OCI-LY3 (cell line): Measurements from ENCODE around the gene IQCM.

Experiments used
- H2AFZ ChIP-seq: fragments of 200-600, 300-600 bp; shearing (Covaris generic); 2 replicates; pipeline ENCODE4 v1.6.0; 2014; ENCODE audit warnings: antibody characterized with exemption, low read depth, low read length
- H3K27ac ChIP-seq: fragments of 200-600, 300-600 bp; sonication (generic); 2 replicates; pipeline ENCODE4 v1.5.1; 2014; ENCODE audit warnings: mild to moderate bottlenecking, low read length, moderate library complexity, mixed read lengths
- H3K27me3 ChIP-seq: fragments of 200-600, 300-600 bp; sonication (generic); 2 replicates; pipeline ENCODE4 v1.6.1; 2014; ENCODE audit warnings: low read depth, low read length, mixed read lengths
- H3K36me3 ChIP-seq: fragments of 200-600, 300-600 bp; sonication (generic); replicated peaks from 2 replicates; pipeline ENCODE3; 2014; ENCODE audit warnings: low read depth, low read length, mixed read lengths
- H3K4me1 ChIP-seq: fragments of 300-600, 200-600 bp; sonication (generic); 2 replicates; pipeline ENCODE4 v1.6.1; 2014; ENCODE audit warnings: low read length, mixed read lengths
- H3K4me2 ChIP-seq: fragments of 200-600, 300-600 bp; sonication (generic); 2 replicates; pipeline ENCODE4 v1.6.1; 2014; ENCODE audit warnings: low read length, mixed read lengths
- H3K4me3 ChIP-seq: fragments of 300-600, 200-600 bp; sonication (generic); 2 replicates; pipeline ENCODE4 v1.5.1; 2014; ENCODE audit warnings: antibody characterized with exemption, mild to moderate bottlenecking, low read length, moderate library complexity
- H3K79me2 ChIP-seq: fragments of 300-600, 200-600 bp; shearing (Covaris generic); 2 replicates; pipeline ENCODE4 v1.6.1; 2014; ENCODE audit warnings: mild to moderate bottlenecking, low read length, mixed read lengths
- H3K9ac ChIP-seq: fragments of 300-600, 200-600 bp; shearing (Covaris generic); 2 replicates; pipeline ENCODE4 v1.6.0; 2014; ENCODE audit warnings: mild to moderate bottlenecking, low read length, moderate library complexity
- H3K9me3 ChIP-seq: fragments of 200-600, 300-600 bp; shearing (Covaris generic); 2 replicates; pipeline ENCODE4 v1.6.1; 2014; ENCODE audit warnings: low read length, mixed read lengths; ENCODE audit not compliant: insufficient read depth
- H4K20me1 ChIP-seq: fragments of 200-600, 300-600 bp; sonication (generic); 2 replicates; pipeline ENCODE4 v1.6.1; 2016; ENCODE audit warnings: low read length, mixed read lengths; ENCODE audit not compliant: insufficient read depth
- EZH2phosphoT487 ChIP-seq: fragments of 200-600 bp; shearing (Covaris generic); IDR thresholded peaks from 2 replicates; pipeline ENCODE4 v1.6.1; 2018; ENCODE audit warnings: antibody characterized with exemption, mixed run types, low read depth
- TF ChIP-seq, protein P1 (sequence below): fragments of 200-600, 300-600 bp; sonication (generic); IDR thresholded peaks from 2 replicates; pipeline ENCODE4 v1.5.1; 2014; ENCODE audit warnings: antibody characterized with exemption, low read length, low read depth

The IQCM gene

DNA sequence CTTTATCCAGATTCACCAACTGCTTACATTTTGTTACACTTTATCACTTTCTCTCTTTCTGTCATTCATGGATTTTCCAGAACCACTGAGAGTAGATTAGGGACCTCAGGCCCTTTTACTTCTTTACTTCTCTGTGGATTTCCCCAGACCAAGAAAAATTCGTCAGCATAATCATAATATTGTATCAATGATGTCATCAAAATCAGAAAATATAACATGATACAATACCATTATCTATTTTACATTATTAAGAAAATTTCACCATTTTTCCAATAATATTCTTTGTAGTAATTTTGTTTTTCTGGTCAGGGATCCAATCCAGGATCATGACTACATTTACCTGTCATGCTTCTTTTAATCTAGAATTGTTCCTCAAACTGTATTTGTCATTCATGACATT, 494.2 kb downstream of the IQCM start:
- Histone ChIP-seq H3K4me1 (no peaks in the 10 kb centered on the region), H3K4me2 (no peak overlapping the region), H3K9me3 (peaks cover 33% of the 10 kb centered on the region), H3K79me2 (no peaks in the 10 kb centered on the region), H3K36me3 (peaks cover 13% of the 10 kb centered on the region), H3K9ac (no peak overlapping the region), H3K27me3 (no peaks in the 10 kb centered on the region), H4K20me1 (no peaks in the 10 kb centered on the region), H3K27ac (no peak overlapping the region), H3K4me3 (no peak overlapping the region), H2AFZ (no peak overlapping the region)
- TF ChIP-seq, protein P1, sequence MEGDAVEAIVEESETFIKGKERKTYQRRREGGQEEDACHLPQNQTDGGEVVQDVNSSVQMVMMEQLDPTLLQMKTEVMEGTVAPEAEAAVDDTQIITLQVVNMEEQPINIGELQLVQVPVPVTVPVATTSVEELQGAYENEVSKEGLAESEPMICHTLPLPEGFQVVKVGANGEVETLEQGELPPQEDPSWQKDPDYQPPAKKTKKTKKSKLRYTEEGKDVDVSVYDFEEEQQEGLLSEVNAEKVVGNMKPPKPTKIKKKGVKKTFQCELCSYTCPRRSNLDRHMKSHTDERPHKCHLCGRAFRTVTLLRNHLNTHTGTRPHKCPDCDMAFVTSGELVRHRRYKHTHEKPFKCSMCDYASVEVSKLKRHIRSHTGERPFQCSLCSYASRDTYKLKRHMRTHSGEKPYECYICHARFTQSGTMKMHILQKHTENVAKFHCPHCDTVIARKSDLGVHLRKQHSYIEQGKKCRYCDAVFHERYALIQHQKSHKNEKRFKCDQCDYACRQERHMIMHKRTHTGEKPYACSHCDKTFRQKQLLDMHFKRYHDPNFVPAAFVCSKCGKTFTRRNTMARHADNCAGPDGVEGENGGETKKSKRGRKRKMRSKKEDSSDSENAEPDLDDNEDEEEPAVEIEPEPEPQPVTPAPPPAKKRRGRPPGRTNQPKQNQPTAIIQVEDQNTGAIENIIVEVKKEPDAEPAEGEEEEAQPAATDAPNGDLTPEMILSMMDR, result no peak
- no peak for TF ChIP-seq EZH2phosphoT487

DNA sequence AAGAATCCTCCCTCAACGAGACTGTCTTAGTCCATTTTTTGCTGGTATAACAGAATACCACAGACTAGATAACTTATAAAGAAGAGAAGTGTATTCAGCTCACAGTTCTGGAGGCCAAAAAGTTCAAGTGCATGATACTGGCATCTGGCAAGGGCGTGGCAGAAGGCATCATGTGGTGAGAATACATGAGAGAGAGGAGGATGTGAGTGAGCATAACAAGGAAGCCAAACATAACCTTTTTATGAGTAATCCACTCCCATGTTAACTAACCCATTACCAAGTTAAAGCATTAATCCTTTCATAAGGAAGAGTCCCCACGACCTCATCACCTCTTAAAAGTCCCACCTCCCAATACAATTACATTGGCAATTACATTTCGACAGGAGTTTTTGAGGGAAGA, 504.6 kb downstream of the IQCM start:
- H3K79me2 ChIP-seq, result no peaks in the 10 kb centered on the region
- peaks cover 40% of the 10 kb centered on the region for H3K9me3 ChIP-seq
- H3K27me3 ChIP-seq, result no peaks in the 10 kb centered on the region
- peaks cover 35% of the 10 kb centered on the region for H3K36me3 ChIP-seq
- H4K20me1 ChIP-seq, result no peaks in the 10 kb centered on the region
- no peak overlapping the region for H3K4me2 ChIP-seq
- TF ChIP-seq, protein P1, result no peak
- TF ChIP-seq EZH2phosphoT487, result no peak
- peaks cover 32% of the 10 kb centered on the region for H3K4me1 ChIP-seq
- no peak overlapping the region for H3K9ac ChIP-seq
- peak overlapping the region; percentile 77; the same call in 1 of the 2 replicates for H2AFZ ChIP-seq
- H3K27ac ChIP-seq, result no peak overlapping the region
- no peak overlapping the region for H3K4me3 ChIP-seq

DNA sequence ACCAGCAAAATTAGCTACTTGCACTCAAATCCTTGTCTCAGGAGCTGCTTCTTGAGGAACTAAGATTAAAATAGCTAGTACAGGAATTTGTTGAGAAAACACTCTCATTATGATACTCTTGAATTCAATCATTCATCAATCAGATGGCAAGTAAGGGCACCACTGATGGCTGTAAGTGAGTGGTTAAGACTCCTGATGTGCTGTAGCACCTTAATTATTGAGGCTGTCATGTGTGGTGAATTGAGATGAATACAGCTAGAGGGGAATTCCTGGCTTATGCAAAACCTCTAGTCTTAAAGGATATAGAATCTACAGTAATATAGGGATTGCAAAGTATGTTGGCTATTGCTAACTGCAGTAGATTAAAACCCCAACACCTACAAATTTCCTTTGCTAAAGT, 509.1 kb downstream of the IQCM start:
- H4K20me1 ChIP-seq, result no peaks in the 10 kb centered on the region
- H3K79me2 ChIP-seq, result no peaks in the 10 kb centered on the region
- peaks cover 46% of the 10 kb centered on the region for H3K4me1 ChIP-seq
- H3K36me3 ChIP-seq, result peaks cover 42% of the 10 kb centered on the region
- peak overlapping the region; percentile 6; the same call in 1 of the 2 replicates for H3K9ac ChIP-seq
- TF ChIP-seq EZH2phosphoT487, result no peak
- TF ChIP-seq, protein P1, result no peak
- H3K4me2 ChIP-seq, result peak overlapping the region; percentile 61
- H3K27ac ChIP-seq, result peak overlapping the region; percentile 82
- peaks cover 31% of the 10 kb centered on the region; the same call in 1 of the 2 replicates for H3K9me3 ChIP-seq
- H3K4me3 ChIP-seq, result peak overlapping the region; percentile 40
- H2AFZ ChIP-seq, result no peak overlapping the region
- no peaks in the 10 kb centered on the region for H3K27me3 ChIP-seq
